ENCODE data around the gene PCDH19.
"Not testable (repeated sequence)": the region's sequence is repeated elsewhere in the genome, so short reads cannot be mapped to it uniquely, and the experiment has no call there.

The PCDH19 gene, protein sequence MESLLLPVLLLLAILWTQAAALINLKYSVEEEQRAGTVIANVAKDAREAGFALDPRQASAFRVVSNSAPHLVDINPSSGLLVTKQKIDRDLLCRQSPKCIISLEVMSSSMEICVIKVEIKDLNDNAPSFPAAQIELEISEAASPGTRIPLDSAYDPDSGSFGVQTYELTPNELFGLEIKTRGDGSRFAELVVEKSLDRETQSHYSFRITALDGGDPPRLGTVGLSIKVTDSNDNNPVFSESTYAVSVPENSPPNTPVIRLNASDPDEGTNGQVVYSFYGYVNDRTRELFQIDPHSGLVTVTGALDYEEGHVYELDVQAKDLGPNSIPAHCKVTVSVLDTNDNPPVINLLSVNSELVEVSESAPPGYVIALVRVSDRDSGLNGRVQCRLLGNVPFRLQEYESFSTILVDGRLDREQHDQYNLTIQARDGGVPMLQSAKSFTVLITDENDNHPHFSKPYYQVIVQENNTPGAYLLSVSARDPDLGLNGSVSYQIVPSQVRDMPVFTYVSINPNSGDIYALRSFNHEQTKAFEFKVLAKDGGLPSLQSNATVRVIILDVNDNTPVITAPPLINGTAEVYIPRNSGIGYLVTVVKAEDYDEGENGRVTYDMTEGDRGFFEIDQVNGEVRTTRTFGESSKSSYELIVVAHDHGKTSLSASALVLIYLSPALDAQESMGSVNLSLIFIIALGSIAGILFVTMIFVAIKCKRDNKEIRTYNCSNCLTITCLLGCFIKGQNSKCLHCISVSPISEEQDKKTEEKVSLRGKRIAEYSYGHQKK (N-terminal part only)
- total RNA-seq, result 0 to 0.15 (median 0.14) reads per million in 4 donors

DNA sequence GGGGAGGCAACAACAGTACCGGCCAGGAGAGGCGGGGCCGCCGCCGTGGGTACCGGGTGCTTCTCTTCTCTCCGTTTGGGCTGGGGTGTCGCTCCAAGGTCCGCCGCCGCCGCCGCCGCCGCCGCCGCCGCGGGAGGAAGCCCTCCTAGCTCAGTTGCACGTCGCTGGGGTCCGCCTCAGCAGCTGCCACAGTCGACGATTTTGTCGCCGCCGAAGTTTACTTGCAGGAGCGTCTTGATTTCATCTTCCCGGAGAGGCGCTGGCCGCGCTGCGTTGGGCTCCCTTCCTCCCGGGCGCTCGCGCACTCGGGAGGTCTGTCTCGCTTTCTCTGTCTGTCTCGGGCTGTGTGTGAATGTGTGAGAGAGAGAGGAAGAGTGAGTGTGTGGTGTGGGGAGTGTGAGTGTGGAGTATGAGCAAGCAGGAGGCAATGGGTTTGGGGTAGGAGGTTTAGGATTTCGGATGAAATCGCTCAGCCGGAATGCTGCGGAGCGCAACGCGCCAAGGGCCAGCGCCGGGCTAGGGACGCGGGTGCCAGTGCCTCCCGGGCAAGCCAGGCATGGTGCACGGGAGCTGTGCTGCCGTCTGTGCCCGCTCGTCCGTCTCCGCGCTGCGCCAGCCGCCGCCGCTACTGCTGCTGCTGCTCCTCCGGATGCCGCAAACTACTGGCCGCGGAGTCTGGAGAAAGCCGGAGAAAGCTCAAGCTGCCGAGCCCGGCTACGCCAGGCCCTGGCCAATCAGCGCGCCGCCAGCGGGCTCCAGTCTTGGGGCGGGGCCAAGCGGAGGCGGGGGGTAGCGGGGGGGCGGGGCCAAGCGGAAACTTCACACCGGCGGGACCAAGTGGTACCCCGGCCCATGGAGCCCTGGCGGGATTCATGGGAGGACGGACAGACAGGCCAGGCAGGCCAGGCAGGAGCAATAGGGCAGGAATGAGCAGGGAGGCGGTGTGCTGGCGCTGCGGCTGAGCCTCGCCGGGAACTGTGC lies at the start of gene PCDH19:
Gene PCDH19, minus strand, starts transcription at position 664 of the 981 bp plus-strand sequence. CDS start 1,676 bp downstream, outside the sequence.
- peak in 3 of 5 donors; percentile 8 to 34 (median 13) for DNase-seq

DNA sequence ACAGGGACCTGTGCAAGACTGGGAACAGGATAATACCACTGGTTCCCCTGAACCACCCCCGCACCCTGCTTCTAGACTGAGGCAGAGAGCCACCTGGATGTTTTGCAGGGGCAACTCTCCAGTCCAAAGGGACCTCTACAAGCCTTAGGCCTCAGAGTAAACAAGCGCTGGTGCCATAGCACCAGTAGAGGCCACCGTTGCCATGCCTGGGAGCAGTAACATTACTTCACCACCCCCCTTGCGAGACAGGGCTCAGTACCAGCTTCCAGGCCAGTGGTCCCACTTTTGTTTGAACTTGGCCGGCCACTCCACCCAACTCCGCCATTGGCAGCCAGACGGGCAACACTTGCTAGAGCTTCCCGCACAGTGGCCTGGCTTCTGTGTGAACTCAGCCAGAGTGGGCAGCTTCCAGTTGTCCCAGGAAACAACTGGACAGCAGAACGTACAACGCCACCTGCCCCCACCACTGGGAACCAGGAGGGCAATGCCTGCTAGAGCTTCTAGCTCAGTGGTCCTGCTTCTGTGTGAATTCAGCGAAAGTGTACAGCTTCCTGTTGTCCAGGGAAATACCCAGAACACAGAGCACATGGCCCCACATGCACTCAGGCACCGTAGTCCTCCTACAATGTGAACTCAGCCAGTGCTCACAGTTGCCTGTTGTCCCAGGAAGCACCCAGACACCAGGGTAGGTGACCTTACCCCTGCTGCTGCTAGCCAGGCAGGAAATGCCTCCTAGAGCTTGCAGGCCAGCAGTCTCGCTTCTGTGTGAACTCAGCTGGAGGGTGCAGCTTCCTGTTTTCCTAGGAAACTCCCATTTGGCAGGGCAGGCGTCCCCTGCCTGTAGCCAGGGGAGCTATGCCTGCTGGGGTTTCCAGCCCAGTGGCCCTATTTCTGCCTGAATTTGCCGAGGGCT lies 39.9 kb upstream of the PCDH19 start:
- no peak for DNase-seq

DNA sequence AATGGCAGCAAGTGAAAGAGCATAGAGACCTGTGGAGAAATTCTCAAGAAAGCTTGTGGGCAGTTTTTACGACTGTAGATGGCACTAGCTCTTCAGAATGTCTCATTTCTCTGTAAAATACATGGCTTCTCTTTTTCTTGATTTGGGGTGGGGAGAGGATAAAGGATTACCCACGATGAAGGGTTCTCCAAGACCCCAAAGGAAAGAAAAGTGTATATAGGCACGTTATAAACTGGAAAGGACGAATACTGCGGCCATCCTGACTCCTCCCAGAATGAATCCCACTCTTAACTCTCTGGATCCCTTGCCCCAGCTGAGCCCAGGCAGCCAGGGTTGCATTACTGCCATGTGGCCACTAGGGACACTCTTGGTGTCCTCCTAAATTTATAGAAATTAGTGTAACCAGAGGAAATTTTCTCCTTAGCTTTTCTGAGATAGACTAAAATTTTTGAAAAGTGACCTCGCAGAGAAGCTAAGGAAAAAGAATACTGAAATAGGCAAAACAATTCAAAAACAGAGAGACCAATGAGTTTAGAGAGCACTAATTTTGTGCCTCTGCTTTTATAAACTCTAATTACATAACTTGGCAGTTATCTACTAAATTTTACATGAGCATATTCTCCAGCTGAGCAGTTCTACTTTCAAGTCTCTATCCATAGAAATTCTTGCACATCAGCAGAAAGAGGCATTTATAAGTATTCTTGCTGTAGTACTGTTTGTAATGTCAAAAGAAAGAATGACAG lies 37.8 kb upstream of the PCDH19 start:
- no peak for DNase-seq

DNA sequence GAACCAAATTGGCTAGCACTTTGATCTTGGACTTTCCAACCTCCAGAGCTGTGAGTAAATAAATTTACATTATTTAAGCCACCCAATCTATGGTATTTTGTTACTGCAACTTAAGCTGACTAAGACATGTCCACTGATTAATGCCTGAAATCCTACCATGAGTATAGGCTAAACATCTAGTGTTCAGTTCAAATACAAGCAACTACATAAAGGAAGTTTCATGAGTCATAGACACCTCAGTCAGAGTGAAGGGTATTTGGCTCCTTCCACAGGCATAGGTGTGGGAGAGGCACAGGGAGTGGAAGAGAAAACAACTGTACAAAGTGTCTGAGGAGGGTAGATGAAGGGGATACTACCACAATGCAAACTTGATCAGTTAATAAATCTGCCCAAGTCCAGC lies 35.5 kb upstream of the PCDH19 start:
- DNase-seq, result no peak

DNA sequence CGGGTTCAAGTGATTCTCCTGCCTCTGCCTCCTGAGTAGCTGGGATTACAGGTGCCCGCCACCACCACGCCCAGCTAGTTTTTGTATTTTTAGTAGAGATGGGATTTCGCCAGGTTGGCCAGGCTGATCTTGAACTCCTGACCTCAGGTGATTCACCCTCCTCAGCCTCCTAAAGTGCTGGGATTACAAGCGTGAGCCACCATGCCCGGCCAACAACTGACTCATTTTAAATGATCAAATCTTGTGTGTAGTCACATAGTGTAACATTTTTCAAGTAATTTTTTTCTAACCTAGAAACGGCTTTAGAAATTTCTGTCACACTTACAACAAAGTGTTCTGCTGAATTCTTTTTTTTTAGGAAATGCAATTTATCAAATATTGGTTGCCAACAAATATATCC lies 31.2 kb upstream of the PCDH19 start:
- not testable (repeated sequence) for DNase-seq

DNA sequence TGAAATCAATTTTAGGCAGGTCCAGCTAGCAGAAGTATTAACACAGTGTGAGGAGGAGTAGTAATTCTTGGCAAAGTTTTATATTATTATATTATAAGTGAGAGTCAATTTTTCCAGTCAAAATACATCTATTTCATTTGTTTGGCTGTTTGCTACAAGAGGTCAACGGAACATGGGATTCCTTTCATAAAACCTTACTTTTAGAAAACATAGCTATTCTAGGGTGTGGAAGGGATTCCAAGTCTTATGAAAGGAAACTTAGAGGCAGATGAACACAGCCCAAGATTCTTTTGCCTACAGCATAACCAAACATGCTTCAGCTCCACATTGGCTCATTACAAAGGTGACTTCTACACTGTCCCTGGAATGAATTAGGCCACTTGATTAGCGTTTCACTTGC lies 29.9 kb upstream of the PCDH19 start:
- no peak for DNase-seq

DNA sequence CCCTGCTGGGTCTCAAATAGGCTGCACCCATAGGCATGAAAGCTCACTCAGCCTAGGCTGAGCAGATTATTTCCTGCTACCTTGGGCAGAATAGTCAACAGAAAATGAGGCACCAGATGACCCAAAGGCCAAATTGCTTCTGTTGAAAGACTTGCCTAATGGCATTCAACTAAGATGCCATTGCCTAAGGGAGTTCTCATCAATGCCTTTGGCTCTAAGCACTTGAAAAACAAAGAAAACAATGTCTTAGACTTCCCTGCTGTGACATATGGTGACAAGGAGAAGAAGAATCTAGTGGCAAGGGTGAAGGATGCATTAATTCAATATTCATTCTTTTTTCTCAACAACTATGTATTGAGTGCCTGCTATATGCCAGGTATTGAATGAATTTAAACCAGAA lies 25.7 kb upstream of the PCDH19 start:
- DNase-seq, result no peak

DNA sequence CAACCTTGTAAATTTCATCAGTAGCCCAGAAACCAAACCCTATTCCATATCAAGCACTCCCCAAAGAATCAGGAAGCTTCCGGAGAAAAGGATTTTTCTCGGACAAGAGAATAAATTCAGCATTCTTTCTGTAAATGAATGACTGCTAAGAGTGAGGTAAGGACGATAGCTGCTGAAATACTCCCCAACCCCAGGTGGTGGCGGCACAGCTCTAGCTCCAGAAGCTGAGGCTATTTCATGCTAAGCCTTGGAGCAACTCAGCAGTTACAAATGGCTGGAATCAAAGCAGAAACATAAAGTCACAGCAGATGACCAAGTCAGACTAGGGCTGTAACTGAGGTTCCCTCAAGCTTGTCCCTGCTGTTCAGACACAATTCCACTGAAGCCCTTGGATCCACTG lies 13.9 kb upstream of the PCDH19 start:
- no peak for DNase-seq

DNA sequence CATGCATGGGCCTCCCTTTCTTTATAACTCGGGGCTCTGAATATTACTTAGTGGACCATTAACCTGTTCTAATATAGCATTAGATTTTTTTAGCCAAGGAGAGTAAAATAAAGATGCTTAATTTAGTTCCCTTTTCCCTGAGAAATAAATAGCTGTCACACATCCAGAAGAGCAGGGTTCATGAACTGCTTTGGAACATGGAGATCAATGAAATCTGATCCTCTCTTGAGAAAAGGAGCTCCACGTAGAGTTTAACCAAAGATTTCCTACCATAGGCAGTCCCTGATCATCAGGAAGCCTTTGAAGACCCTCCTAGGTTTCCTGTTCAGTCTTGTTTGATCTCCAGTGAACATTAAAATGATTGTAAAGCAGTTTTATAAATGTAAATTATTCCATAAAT lies 8.5 kb upstream of the PCDH19 start:
- DNase-seq, result no peak

DNA sequence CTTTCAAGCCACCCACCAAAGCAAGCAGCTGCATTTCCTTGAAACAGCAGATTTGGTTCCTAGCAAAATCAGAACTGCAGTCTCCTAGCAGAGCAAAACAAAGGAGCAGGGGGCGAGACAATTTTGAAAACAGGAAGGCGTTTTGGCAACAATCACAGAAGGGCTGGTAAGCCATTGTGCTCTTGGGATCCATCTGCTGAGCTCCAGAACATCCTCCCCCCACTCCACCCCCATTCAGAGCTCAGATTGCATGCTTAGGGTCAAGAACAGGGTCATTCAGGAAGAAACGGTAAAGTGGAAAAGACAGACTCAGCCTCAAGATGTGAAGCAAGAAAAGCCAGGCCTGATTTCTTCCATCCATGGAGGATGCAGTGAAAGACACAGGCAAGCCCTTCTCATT lies 7.6 kb upstream of the PCDH19 start:
- DNase-seq, result no peak

DNA sequence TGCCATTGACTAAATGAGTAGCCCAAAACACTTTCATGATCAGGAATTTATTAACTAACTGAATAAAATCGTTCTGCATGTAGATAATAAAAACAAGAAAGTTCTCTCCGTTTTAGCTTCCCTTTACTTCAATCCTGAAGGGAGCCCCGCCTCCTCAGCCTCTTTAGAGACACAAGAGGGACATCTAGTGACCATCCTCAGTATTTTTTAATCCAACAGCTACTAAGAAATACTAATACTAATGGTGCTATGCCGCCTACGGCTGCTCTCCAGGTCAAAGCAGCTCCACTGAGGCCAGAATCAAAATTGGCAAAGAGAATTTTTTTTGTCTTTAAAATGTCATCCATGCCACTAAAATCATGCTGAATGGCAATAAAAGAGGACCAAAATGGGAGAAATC lies 3.2 kb upstream of the PCDH19 start:
- peak in 1 of 5 donors; percentile 20 for DNase-seq

DNA sequence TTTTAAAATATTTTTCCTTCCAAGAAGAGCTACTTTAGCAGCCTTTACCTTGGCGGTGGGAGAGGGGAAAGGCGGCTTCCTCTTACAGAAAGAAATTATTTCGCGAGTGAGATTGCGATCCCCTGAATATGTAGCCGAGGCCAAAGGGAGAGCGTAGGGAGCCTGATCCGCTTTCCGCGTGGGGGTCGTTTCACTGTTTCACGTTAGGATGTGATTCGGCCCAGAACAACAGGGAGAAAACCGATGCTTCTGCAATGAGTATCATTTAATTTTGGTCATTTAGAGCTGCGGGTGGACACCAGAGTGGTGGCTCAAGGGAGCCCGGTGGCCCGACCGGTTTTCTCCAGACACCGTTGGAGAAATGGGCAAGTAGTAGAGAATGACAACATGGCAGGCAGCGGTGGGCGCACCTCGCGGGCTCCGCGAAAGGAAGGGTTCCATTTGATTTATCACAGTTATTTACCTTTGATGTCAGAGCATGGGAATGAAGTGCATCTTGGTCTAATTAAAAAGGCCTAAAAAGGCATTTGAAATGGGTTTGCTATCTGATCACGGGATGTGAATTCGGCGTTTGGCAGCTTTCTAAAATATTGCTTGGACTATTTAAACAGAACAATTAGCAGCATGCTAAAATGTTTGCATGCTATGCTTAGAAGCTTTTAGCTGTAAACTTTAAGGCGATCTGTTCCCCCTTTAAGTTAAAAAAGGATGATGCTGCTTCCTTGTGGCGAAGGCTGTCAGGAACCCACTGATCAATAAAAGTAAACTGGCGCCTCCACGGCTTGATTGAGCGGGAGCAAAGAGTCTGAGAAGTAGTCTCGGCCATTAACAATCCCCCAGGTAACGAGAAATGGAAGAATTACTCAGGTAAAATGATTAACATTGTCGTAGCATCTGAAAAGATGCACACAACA lies 2.0 kb upstream of the PCDH19 start:
- no peak for DNase-seq

DNA sequence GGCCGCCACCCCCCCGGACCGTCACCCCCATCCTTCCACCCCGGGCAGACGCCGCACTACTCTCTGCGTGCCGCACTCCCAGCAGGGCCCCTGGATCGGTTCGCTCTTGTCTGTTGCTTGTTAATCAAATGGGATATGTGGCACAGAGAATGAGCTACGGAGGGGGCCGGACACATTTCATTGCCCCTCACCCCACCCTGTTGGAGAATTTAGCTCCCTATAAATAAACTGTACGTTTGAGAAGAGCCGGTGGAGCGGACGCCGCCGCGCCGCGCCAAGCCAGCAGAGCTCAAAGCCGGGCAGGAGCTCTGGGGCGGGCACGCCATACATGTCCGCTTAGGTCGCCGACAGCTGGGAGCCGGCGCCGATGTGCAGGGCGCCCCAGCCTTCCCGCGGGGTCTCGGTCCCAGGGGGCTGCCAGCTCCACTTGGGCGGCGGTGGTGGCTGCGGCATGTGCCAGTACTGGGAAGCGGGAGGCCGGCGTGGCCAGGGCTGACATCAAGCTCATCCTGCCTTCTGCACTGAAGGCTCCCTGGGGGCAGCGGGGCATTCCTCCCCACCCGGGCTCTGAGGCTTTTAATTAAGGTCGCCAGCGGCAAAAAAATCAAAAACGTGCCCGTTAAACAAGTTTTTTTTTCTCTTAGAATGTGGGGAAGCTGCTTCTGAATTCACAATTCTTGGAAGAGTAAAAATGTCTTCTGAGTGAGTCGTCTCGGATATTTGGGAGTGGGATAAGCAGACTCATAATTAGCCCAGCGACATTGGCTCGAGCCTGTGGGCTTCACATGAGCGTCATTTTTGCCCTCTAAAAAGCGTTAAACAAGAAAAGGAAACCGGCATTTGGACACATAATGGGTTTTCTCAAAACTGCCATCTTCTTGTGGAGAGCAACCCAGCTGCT lies 1.1 kb upstream of the PCDH19 start:
- DNase-seq, result no peak

DNA sequence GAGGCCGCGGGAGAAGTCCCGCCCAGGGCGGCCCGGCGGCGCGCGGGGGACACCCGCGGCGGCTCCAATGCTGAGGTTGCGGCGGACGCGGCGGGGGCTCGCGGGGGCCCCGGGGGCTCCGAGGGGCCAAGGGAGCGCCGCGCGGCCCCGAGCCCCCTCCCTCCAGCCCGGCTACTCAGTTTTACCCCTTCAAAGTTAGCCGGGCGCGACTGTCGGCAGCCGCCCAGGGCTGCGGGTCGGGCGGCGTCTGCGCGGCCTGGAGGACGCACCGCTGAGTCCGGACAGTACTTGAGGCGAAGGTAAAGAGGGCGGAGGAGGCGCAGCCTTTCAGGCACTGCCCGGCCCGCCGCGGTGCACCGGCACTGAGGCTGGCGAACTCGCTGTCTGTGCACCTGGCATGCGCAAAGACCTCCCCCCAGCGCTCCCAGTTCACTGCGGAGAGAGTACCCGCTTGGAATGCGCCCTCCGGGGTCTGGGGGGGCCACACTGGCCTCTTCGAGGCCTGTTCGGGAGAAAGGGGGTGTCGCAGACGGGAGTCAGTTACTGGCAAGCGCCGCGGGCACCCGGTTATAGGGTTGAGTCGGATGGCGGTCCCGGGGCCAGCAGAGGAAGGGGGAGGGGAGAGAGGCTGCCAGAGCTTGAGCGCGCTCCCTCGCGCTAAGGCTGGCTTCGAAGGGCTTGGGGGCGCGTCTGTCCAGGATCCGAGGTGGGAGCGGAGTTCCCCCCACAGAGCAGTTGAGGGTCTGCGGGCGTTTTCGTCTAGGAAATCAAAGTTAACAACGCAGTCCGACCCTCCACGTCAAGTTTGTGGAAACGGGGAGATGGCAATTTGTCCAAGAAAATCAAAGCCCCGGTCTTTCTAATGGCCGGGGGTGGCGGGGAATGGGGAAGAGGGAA lies 1.1 kb downstream of the PCDH19 start:
- DNase-seq, result no peak

DNA sequence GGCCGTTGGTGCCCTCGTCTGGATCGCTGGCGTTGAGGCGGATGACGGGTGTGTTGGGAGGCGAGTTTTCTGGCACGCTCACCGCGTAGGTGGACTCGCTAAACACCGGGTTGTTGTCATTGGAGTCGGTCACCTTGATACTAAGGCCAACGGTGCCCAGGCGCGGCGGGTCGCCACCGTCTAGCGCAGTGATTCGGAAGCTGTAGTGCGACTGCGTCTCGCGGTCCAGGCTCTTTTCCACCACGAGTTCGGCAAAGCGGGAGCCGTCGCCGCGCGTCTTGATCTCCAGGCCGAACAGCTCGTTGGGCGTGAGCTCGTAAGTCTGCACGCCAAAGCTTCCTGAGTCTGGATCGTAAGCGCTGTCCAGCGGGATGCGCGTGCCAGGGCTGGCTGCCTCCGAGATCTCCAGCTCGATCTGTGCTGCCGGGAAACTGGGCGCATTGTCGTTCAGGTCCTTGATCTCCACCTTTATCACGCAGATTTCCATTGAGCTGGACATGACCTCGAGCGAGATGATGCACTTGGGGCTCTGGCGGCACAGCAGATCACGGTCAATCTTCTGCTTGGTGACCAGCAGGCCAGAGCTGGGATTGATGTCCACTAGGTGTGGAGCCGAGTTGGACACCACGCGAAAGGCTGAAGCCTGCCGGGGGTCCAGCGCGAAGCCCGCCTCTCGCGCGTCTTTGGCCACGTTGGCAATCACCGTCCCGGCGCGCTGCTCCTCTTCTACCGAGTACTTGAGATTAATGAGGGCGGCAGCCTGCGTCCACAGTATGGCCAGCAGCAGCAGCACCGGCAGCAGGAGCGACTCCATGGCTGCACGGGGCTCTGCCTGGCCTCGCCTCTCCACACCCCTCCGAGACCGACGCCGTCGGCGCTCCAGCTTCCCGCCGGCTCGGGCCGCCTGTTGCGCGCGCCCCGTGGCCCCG lies 2.0 kb downstream of the PCDH19 start:
- no peak for DNase-seq

DNA sequence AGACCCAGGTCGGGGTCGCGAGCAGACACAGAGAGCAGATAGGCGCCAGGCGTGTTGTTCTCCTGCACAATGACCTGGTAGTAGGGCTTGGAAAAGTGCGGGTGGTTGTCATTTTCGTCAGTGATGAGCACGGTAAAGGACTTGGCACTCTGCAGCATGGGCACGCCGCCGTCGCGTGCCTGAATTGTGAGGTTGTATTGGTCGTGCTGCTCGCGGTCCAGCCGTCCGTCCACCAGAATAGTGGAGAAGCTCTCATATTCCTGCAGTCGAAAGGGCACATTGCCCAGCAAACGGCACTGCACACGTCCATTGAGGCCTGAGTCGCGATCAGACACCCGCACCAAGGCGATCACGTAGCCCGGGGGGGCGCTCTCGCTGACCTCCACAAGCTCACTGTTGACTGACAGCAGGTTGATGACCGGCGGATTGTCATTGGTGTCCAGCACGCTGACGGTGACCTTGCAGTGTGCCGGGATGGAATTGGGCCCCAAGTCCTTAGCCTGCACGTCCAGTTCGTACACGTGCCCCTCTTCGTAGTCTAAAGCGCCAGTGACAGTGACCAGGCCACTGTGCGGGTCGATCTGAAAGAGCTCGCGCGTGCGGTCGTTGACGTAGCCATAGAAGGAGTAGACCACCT lies 2.8 kb downstream of the PCDH19 start:
- no peak for DNase-seq

Data from T-helper 1 cell (primary cell).